ENCODE results near the gene PRPF18. TPM values are rescaled to one million over a fixed set of nuclear protein-coding genes. Genes with fewer than 3 reads are reported as not detected.

The PRPF18 gene
- total and polyA plus RNA-seq, 2 of the 4 experiments (the other 2 are of a cell fraction): 10.0 to 16.9 TPM

DNA sequence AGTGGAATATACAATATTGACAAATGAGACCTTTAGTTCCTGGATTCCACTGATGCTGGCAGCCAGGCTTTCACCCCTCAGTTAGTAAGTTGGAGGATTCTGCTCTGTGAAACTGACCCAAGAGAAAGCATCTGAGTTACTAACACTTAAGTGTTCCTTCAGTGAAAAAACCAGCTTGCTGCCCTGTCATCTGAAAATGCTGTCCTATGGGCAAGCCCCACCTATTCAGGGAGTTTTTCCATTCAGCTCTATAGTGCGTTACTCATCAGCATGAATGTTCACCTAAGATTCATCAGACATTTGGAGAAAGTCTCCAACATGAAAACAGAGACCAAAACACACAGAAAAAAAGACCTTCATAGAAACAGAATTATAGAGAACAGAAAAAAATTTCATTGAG lies 37.9 kb downstream of the PRPF18 start:
- dilution Hi-C loops (cut with HindIII; ENCODE audit: low sequenced_read_pairs, unreplicated experiment): no loop called here
- in situ Hi-C loops (cut with MboI; ENCODE audit: low sequenced_read_pairs): no loop called here

More for the DNA sequence above, 37.9 kb downstream of the PRPF18 start:
- Histone ChIP-seq H3K9me3 (ENCODE audit: control insufficient read depth, insufficient read depth, low read length) (no peaks in the 10 kb centered on the region), H3K4me1 (ENCODE audit: control insufficient read depth, insufficient read depth, low read length) (no peaks in the 10 kb centered on the region), H3K4me3 (ENCODE audit: insufficient read depth, low read depth, low read length) (no peak overlapping the region), H2BK5ac (ENCODE audit: low read depth, low read length, poor library complexity, severe bottlenecking) (no peak overlapping the region), H2BK15ac (ENCODE audit: low read depth, low read length) (no peak overlapping the region), H3K18ac (ENCODE audit: low read depth, low read length) (no peak overlapping the region), H3K79me1 (ENCODE audit: low read depth in 1 of 2, low read length in 2 of 2) (peaks cover 0 to 10% of the 10 kb centered on the region in 2 experiments; a peak in 3 of 4 replicates), H4K91ac (ENCODE audit: insufficient read depth, low read depth, low read length) (no peak overlapping the region), H3K9ac (ENCODE audit: low read depth, low read length) (no peak overlapping the region), H3K27me3 (ENCODE audit: control insufficient read depth, insufficient read depth, low read length) (no peaks in the 10 kb centered on the region), H4K5ac (ENCODE audit: low read depth, low read length) (no peak overlapping the region), H3K23ac (ENCODE audit: low read depth, low read length) (no peak overlapping the region), H2BK20ac (ENCODE audit: low read depth, low read length) (no peak overlapping the region), H3K4ac (ENCODE audit: low read depth, low read length) (no peak overlapping the region), H2AK5ac (ENCODE audit: low read depth, low read length) (no peak overlapping the region), H3K56ac (ENCODE audit: extremely low read depth, insufficient read depth, low read length) (no peak overlapping the region), H3K4me2 (ENCODE audit: low read depth, low read length) (no peak overlapping the region), H3K36me3 (ENCODE audit: control insufficient read depth, insufficient read depth, low read length) (peaks cover 15% of the 10 kb centered on the region; the same call in 1 of the 2 replicates), H3K14ac (replicated peaks; ENCODE audit: low read depth, low read length) (no peak overlapping the region), H3K9me1 (ENCODE audit: insufficient read depth, low read length) (peaks cover 8% of the 10 kb centered on the region), H2AFZ (replicated peaks; ENCODE audit: low read length, poor library complexity) (no peak overlapping the region), H2AK9ac (replicated peaks; ENCODE audit: low read depth, low read length, poor library complexity) (no peak overlapping the region), H4K8ac (ENCODE audit: low read depth in 2 of 2, low read length in 2 of 2) (no peak overlapping the region), H2BK120ac (ENCODE audit: low read depth, low read length) (no peak overlapping the region), H3K27ac (ENCODE audit: insufficient read depth, low read length) (no peak overlapping the region), H4K20me1 (ENCODE audit: insufficient read depth, low read length) (no peaks in the 10 kb centered on the region)
- no peak for ATAC-seq (ENCODE audit: low read depth)
- ChIA-PET POLR2A (ENCODE audit: unreplicated experiment) (no interaction called here), CTCF (no interaction called here)
- BruUV-seq (replicated peaks): no TSS peak
- TF ChIP-seq RCOR1 (IDR thresholded peaks at IDR 0.05; ENCODE audit: insufficient replicate concordance, low read length): no peak
- no peak for TF ChIP-seq MAFK (IDR thresholded peaks at IDR 0.05; ENCODE audit: low read depth, low read length)
- TF ChIP-seq RAD21 (IDR thresholded peaks at IDR 0.05; ENCODE audit: low read length): no peak
- no peak for TF ChIP-seq POLR2A (IDR thresholded peaks at IDR 0.05; ENCODE audit: low read depth, low read length)
- TF ChIP-seq, protein P1, sequence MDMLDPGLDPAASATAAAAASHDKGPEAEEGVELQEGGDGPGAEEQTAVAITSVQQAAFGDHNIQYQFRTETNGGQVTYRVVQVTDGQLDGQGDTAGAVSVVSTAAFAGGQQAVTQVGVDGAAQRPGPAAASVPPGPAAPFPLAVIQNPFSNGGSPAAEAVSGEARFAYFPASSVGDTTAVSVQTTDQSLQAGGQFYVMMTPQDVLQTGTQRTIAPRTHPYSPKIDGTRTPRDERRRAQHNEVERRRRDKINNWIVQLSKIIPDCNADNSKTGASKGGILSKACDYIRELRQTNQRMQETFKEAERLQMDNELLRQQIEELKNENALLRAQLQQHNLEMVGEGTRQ (IDR thresholded peaks at IDR 0.05; ENCODE audit: low read depth, low read length): no peak
- DNase-seq: peak; percentile 34
- no CpG with 5 or more reads among the region's 1 CpG for WGBS, 2 experiments (ENCODE audit: extremely low coverage in 2 of 2, insufficient read length in 1 of 2)
- intact Hi-C loops (cut with micrococcal nuclease): no loop called here

Data from IMR-90 (cell line).